Esophagus muscularis mucosa (tissue), 3 donors: ENCODE data around the gene EFTUD2.
A peak's percentile ranks its signal among the peaks of the same experiment; 100 is the strongest.

Experiments used
- POLR2AphosphoS5 ChIP-seq, 2 donors: sonication (generic); formaldehyde crosslinking; IDR thresholded peaks; one replicate each; pipeline ENCODE4 v1.6.1; 2017; ENCODE audit warnings: antibody characterized with exemption in 2 of 2
- TF ChIP-seq, protein P1 (sequence below), 3 experiments: fragments of 200-600 bp in 2 of 3; fragments of 450-650 bp in 1 of 3; sonication (generic) in 2 of 3; IDR thresholded peaks; one replicate each; pipeline ENCODE4 v1.5.1; 2017 to 2019; ENCODE audit warnings: antibody characterized with exemption in 3 of 3, mild to moderate bottlenecking in 2 of 3, moderate library complexity in 1 of 3

DNA sequence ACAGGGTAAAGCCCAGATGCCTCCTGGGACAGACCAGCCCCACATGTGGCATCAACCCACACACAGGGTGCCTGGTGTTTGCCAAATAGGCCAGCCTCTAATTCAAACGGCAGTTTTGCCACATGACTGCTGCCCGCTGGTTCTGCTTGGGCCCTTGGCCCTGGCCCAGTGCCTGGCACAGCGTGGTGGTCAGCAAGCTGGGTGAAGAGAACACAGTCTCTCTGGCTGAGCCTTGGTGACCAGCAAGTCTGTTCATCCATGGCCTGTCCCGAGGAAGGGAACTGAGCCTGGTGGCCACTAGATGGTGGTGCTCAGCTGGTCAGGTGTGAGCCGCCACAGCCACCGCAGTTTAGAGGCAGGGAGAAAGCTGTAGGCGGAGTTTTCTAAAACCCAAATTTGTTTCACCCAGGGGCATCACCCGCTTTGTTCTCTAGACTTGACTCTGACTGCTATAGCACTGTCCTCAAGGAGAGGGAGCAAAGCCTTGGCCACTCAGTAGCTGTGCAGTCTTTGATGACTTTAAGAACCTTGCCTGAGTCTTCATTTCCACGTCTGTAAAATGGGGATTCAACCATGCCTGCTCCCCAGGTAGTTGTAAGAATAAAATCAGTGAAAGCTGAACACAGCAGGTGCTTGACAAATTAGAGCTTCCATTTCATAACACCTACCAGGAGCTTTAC lies 20.8 kb upstream of the EFTUD2 start:
- TF ChIP-seq, protein P1, sequence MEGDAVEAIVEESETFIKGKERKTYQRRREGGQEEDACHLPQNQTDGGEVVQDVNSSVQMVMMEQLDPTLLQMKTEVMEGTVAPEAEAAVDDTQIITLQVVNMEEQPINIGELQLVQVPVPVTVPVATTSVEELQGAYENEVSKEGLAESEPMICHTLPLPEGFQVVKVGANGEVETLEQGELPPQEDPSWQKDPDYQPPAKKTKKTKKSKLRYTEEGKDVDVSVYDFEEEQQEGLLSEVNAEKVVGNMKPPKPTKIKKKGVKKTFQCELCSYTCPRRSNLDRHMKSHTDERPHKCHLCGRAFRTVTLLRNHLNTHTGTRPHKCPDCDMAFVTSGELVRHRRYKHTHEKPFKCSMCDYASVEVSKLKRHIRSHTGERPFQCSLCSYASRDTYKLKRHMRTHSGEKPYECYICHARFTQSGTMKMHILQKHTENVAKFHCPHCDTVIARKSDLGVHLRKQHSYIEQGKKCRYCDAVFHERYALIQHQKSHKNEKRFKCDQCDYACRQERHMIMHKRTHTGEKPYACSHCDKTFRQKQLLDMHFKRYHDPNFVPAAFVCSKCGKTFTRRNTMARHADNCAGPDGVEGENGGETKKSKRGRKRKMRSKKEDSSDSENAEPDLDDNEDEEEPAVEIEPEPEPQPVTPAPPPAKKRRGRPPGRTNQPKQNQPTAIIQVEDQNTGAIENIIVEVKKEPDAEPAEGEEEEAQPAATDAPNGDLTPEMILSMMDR (IDR thresholded peaks at IDR 0.05) = peak; percentile 81 to 94 (median 88)
- peak in 1 of 2 donors; percentile 66 for TF ChIP-seq POLR2AphosphoS5 (IDR thresholded peaks at IDR 0.05)
